ENCODE data around the gene ZMYND11.
"Not testable (repeated sequence)": the region's sequence is repeated elsewhere in the genome, so short reads cannot be mapped to it uniquely, and the experiment has no call there.

Gene ZMYND11

DNA sequence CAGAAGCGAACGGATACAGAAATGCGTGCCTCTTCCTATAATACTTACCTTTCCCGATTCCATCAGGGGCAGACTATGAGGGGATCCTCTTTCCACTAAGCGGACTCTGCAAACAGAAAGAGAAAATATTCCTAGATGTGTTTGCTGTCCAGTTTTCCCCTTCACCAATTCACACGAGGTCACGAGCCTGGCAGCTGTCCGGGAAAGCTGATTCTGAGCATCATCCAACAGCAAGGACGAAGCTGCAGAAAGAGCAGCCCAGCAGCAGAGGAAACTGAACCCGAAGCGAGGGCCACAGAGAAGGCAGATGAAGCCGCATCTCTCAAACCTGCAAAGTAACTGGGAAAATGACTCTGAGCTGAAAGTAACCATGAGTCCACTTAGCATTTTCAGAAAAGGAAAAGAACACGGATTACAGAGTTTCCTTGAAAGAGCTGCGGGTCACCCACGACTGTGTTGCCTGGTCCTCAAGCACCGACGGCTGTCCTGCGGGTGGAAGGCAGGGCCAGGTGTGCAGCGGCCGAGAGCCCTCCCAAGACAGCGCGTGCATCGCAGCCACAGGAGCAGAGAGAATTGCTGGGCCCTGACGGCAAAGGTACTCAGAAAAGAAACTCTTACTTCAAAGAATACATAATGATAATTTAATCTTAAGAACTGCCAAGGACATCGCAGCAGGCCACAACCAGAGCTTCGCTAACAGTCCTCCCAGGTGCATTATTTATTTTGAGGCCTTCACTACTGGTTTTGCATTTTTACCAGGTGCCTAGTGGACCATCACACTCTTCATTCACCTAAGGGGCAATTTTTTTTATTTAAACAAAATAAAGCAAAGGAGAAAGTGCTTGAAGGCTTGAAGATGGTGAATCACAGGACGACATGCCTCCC, 153.3 kb downstream of the ZMYND11 start:
- no peak for DNase-seq

- no peak for DNase-seq
These were observed 154.3 kb downstream of the ZMYND11 start for GRCh38 chr10:289581-289980.

DNA sequence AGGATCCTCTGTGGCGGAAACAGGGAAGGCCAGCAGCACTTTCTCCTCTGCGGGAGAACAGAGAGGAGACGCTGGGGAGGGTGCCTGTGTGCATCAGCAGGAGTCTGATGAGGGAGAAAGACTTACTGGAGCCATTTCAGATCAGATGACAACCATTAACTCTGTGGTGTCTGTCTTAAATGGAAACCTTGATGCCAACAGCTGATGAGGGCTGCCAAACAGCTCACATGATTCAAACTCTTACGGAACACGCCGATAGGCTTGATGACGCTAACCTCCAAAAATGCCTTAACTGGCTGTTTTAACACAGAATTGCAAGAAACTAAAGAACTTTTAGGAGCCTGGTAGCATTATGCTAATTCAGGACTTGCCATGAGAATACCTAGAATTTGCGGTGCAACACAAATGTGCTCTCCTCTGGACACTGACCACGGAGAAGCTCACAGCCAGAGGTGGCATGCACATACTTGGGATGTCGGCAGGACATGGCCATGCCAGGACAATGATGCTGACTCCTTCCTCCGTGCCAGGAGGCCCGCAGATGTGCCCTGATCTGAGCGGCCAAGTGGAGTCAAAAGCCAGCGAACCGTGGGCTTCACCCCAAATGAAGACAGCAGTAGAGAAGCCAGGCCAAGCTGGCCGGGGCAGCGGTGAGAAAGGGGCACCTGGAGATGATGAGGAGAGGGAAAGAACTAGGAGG, 154.9 kb downstream of the ZMYND11 start:
- no peak for DNase-seq

- no peak for DNase-seq
These were observed 158.4 kb downstream of the ZMYND11 start for GRCh38 chr10:293636-294035.

DNA sequence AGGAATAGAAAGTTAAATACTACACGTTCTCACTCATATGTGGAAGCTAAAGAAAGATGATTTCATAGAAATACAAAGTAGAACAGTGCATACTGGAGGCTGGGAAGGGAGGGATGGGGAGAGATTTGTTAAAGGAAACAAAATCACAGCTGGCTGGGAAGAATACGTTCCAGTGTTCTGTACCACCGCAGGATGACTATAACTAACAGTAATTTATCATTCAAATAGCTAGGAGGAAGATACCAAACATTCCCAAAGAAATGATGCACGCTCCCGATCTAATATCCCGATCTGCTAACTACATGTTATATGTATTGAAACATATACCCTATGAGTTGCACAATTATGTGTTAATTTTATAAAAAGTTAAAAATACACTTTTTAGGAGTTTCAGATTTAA, 162.3 kb downstream of the ZMYND11 start:
- no peak for DNase-seq

DNA sequence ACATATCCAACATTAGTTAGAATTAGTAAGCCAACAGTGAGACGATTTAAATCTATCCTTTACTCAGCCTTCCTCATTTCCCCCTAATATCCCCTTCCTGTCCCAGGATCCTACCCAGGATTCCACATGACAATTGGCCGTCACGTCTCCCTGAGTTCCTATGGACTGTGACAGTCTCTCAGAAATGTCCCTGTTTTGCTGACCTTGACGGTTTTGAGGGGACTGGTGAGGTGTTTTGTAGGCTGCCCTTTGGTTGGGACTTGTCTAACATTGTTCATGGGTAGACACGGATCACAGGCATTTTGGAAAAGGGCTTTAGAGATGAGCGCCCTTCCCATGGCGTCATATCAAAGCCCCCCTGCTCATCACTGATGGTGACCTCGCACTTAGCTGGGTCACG, 162.8 kb downstream of the ZMYND11 start:
- DNase-seq, result no peak

- no peak for DNase-seq
These were observed 164.3 kb downstream of the ZMYND11 start for GRCh38 chr10:299512-299911.

- DNase-seq, result no peak
These were observed 164.7 kb downstream of the ZMYND11 start for GRCh38 chr10:299969-300368.

DNA sequence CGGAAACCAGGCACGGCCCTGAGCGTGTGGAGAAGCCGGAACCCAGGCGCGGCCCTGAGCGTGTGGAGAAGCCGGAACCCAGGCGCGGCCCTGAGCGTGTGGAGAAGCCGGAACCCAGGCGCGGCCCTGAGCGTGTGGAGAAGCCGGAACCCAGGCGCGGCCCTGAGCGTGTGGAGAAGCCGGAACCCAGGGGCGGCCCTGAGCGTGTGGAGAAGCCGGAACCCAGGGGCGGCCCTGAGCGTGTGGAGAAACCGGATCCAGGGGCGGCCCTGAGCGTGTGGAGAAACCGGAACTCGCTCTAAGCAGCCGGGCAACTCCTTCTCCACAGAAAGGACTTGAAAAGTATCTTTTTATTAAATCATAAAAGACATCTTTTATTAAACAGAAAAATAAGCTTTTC, 165.3 kb downstream of the ZMYND11 start:
- DNase-seq, result not testable (repeated sequence)

GRCh38 chr10:301536-301935, 166.3 kb downstream of the ZMYND11 start:
- DNase-seq, result no peak
